ENCODE results near the gene RNF220.

DNA sequence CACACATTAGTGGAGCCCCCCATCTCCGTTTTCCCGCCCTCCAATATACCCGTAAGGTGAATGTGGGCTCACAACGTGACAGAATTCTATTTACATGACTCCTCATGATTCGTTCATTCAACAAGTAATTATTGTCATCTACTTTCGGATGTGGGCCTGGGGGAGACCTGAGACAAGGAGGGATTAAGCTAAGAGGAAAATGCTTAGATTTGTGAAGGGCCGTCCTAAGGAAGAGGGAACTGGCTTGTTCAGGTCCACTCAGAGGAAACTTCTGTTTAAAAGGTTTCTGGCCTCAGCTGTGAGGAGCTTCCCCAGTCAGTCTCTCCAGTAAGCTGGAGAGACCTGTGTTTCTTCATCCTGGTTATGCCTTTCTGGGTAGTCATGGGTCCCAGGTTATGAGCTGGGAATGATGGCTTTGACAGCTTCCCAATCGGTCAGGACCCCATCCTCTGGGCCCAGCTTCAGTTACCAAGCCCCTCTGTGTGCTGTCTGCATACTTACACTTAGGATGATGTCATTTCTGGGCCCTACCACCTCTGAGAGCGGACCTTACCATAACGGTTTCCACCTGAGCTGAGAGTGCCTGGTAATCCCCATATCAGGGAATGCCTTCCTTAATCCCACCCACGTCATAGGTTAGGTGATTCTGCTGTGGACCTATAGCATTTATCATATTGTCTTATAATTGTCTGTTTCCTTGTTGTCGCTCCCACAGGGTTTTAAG lies 49.3 kb upstream of the RNF220 start:
- TF ChIP-seq, protein P1, sequence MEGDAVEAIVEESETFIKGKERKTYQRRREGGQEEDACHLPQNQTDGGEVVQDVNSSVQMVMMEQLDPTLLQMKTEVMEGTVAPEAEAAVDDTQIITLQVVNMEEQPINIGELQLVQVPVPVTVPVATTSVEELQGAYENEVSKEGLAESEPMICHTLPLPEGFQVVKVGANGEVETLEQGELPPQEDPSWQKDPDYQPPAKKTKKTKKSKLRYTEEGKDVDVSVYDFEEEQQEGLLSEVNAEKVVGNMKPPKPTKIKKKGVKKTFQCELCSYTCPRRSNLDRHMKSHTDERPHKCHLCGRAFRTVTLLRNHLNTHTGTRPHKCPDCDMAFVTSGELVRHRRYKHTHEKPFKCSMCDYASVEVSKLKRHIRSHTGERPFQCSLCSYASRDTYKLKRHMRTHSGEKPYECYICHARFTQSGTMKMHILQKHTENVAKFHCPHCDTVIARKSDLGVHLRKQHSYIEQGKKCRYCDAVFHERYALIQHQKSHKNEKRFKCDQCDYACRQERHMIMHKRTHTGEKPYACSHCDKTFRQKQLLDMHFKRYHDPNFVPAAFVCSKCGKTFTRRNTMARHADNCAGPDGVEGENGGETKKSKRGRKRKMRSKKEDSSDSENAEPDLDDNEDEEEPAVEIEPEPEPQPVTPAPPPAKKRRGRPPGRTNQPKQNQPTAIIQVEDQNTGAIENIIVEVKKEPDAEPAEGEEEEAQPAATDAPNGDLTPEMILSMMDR (conservative IDR thresholded peaks at IDR 0.05; ENCODE audit: low read length): no peak
- no peak for TF ChIP-seq EZH2phosphoT487 (IDR thresholded peaks at IDR 0.05; ENCODE audit: borderline replicate concordance)
